Measurements from ENCODE around the gene ITGAE.

DNA sequence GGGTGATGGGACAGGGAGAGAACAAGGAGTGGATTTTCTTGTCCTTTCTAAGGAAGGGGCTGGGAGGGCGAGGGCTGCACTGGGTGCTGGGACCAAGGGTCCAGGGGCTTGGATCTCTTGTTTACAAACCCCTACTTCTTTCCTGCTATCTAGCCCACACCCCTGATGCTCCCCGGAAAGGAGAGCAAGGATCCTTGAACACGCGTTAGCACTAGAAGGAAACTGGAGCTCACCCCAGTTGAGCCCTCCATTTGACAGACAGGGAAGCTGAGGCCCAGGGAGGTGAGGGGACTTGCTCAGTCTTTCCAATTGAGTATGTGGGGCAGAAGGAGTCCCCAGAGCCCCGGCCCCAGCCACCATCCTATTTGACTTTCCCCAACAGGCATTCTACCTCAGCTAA lies 4.6 kb upstream of the ITGAE start:
- no peak for TF ChIP-seq POLR2A (IDR thresholded peaks at IDR 0.05; ENCODE audit: low read depth)
- TF ChIP-seq, protein P1, sequence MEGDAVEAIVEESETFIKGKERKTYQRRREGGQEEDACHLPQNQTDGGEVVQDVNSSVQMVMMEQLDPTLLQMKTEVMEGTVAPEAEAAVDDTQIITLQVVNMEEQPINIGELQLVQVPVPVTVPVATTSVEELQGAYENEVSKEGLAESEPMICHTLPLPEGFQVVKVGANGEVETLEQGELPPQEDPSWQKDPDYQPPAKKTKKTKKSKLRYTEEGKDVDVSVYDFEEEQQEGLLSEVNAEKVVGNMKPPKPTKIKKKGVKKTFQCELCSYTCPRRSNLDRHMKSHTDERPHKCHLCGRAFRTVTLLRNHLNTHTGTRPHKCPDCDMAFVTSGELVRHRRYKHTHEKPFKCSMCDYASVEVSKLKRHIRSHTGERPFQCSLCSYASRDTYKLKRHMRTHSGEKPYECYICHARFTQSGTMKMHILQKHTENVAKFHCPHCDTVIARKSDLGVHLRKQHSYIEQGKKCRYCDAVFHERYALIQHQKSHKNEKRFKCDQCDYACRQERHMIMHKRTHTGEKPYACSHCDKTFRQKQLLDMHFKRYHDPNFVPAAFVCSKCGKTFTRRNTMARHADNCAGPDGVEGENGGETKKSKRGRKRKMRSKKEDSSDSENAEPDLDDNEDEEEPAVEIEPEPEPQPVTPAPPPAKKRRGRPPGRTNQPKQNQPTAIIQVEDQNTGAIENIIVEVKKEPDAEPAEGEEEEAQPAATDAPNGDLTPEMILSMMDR (IDR thresholded peaks at IDR 0.05), result no peak
- TF ChIP-seq POLR2AphosphoS5 (IDR thresholded peaks at IDR 0.05), result no peak
- no peak for TF ChIP-seq EP300 (IDR thresholded peaks at IDR 0.05)

Data from esophagus muscularis mucosa (tissue), 4 donors.